Measurements from ENCODE around the gene PARD6A. TPM values are rescaled to one million over a fixed set of nuclear protein-coding genes. Genes with fewer than 3 reads are reported as not detected.

PARD6A gene
- total and polyA plus RNA-seq, 2 donors (not counting 3 experiments of a cell fraction or from before 2014, with no cell fraction given), result 1.3 to 2.9 TPM

GRCh38 chr16:67666559-67667452 is 6.0 kb downstream of the PARD6A start, which contains the start of the genes C16orf86 and ENKD1:
C16orf86 (plus strand) TSS chr16:67666814; CDS start chr16:67666971, 157 bp downstream.
ENKD1 (minus strand) TSS chr16:67666750; CDS start chr16:67666442, 308 bp downstream.
- H4K20me1 ChIP-seq (replicated peaks; ENCODE audit: control insufficient read depth, extremely low read depth, insufficient read depth, low read length), result no peaks in the 10 kb centered on the region
- no peaks in the 10 kb centered on the region for H3K79me2 ChIP-seq (ENCODE audit: control insufficient read depth, insufficient read depth, low read length)
- peak within 1 kb of the TSS; percentile 77 for H2AFZ ChIP-seq (ENCODE audit: low read depth, low read length)
- peaks cover 0 to 6% of the 10 kb centered on the region in 2 experiments for H3K36me3 ChIP-seq (ENCODE audit: control insufficient read depth in 2 of 2, extremely low read depth in 1 of 2, insufficient read depth in 2 of 2, low read length in 2 of 2)
- DNase-seq (ENCODE audit: low read depth, low spot score) (peak; percentile 73), FAIRE-seq (peak; percentile 89)
- H3K9me1 ChIP-seq (replicated peaks; ENCODE audit: control insufficient read depth, extremely low read depth, insufficient read depth, low read length), result no peaks in the 10 kb centered on the region
- peak within 1 kb of the TSS; percentile 36 to 74 (median 47) for H3K4me3 ChIP-seq (replicated peaks in 1 of 3; ENCODE audit: insufficient read depth in 1 of 3, low read depth in 1 of 3, low read length in 3 of 3)
- intact Hi-C loops (cut with micrococcal nuclease) (no loop called here), dilution Hi-C loops (cut with MboI; ENCODE audit: extremely low pct_ligation_motif_present, low sequenced_read_pairs) (no loop called here)
- H3K27me3 ChIP-seq (ENCODE audit: control insufficient read depth in 2 of 2, insufficient read depth in 2 of 2, low read length in 2 of 2), result no peaks in the 10 kb centered on the region
- no peaks in the 10 kb centered on the region for H3K9me3 ChIP-seq (replicated peaks; ENCODE audit: control insufficient read depth, insufficient read depth, low read length)
- H3K4me2 ChIP-seq (ENCODE audit: insufficient read depth, low read length), result peak within 1 kb of the TSS; percentile 48
- POLR2A ChIA-PET, result interaction anchor here (0.9 to 1.5 kb wide), 2 partner anchors 129 to 145 kb away, joined by 3 to 4 read pairs; no protein-coding TSS in a partner anchor
- peak within 1 kb of the TSS; percentile 13 for H3K27ac ChIP-seq (ENCODE audit: insufficient read depth, low read depth, low read length)
- H3K9ac ChIP-seq (replicated peaks; ENCODE audit: extremely low read depth, insufficient read depth, low read length), result peak within 1 kb of the TSS; percentile 61
- TF ChIP-seq POLR2AphosphoS5 (IDR thresholded peaks at IDR 0.05; ENCODE audit: insufficient read depth, low read depth, low read length), result peak; percentile 44
- no peak for TF ChIP-seq CTCF (IDR thresholded peaks at IDR 0.05; ENCODE audit: extremely low read depth in 1 of 2, insufficient read depth in 1 of 2, low read depth in 1 of 2, low read length in 2 of 2)
- BruUV-seq (replicated peaks), result no TSS peak
- H3K4me1 ChIP-seq (ENCODE audit: control insufficient read depth, extremely low read depth, insufficient read depth, low read length), result peaks cover 15% of the 10 kb centered on the region
- CTCF ChIA-PET, result interaction anchor here (0.6 to 12.7 kb wide), 26 partner anchors 9 to 374 kb away, joined by 3 to 163 read pairs (median 3); partner anchors contain the start of genes ATP6V0D1, CARMIL2, CTCF and RANBP10
